GM19240 (cell line): ENCODE data around the gene NLGN1.

Experiments
- DNase-seq: peaks from one replicate; pipeline ENCODE4 v3.0.0; 2011; ENCODE audit warnings: low spot score; ENCODE audit not compliant: insufficient read length

The NLGN1 gene

GRCh38 chr3:173709026-173709425, 311.5 kb downstream of the NLGN1 start:
- no peak for DNase-seq

GRCh38 chr3:173711619-173712018, 314.1 kb downstream of the NLGN1 start:
- DNase-seq: no peak

GRCh38 chr3:173719585-173719984, 322.0 kb downstream of the NLGN1 start:
- no peak for DNase-seq

- DNase-seq: no peak
Observed at GRCh38 chr3:173725507-173725906, 328.0 kb downstream of the NLGN1 start.

- DNase-seq: no peak
Observed at GRCh38 chr3:173730391-173730790, 332.8 kb downstream of the NLGN1 start.

- DNase-seq: no peak
Observed at GRCh38 chr3:173732237-173732636, 334.7 kb downstream of the NLGN1 start.

GRCh38 chr3:173733029-173733652, 335.6 kb downstream of the NLGN1 start:
- DNase-seq: no peak

GRCh38 chr3:173734473-173734872, 336.9 kb downstream of the NLGN1 start:
- no peak for DNase-seq

- no peak for DNase-seq
Observed at GRCh38 chr3:173734895-173735294, 337.4 kb downstream of the NLGN1 start.

GRCh38 chr3:173735841-173736240, 338.3 kb downstream of the NLGN1 start:
- DNase-seq: no peak

- DNase-seq: no peak
Observed at GRCh38 chr3:173737167-173737808, 339.7 kb downstream of the NLGN1 start.

GRCh38 chr3:173739726-173740125, 342.2 kb downstream of the NLGN1 start:
- no peak for DNase-seq

GRCh38 chr3:173742491-173742890, 344.9 kb downstream of the NLGN1 start:
- no peak for DNase-seq

GRCh38 chr3:173743111-173743510, 345.6 kb downstream of the NLGN1 start:
- no peak for DNase-seq

GRCh38 chr3:173743516-173743915, 346.0 kb downstream of the NLGN1 start:
- DNase-seq: no peak

- DNase-seq: no peak
Observed at GRCh38 chr3:173744479-173744878, 346.9 kb downstream of the NLGN1 start.

GRCh38 chr3:173744895-173745294, 347.4 kb downstream of the NLGN1 start:
- no peak for DNase-seq

- no peak for DNase-seq
Observed at GRCh38 chr3:173745952-173746682, 348.6 kb downstream of the NLGN1 start.

GRCh38 chr3:173747427-173747826, 349.9 kb downstream of the NLGN1 start:
- no peak for DNase-seq

- no peak for DNase-seq
Observed at GRCh38 chr3:173748105-173748504, 350.6 kb downstream of the NLGN1 start.

GRCh38 chr3:173750095-173750494, 352.6 kb downstream of the NLGN1 start:
- no peak for DNase-seq

- DNase-seq: no peak
Observed at GRCh38 chr3:173750591-173750990, 353.0 kb downstream of the NLGN1 start.

GRCh38 chr3:173753593-173753992, 356.0 kb downstream of the NLGN1 start:
- no peak for DNase-seq
